ENCODE results near the gene EIPR1.

Gene EIPR1

GRCh38 chr2:3223080-3223923 lies 154.3 kb downstream of the EIPR1 start:
- in situ Hi-C loops (cut with HindIII; ENCODE audit: low sequenced_read_pairs), result no loop called here

- in situ Hi-C loops (cut with HindIII; ENCODE audit: low sequenced_read_pairs), result no loop called here
These were observed 155.0 kb downstream of the EIPR1 start for GRCh38 chr2:3222636-3223035.

GRCh38 chr2:3219536-3219935 lies 158.1 kb downstream of the EIPR1 start:
- in situ Hi-C loops (cut with HindIII; ENCODE audit: low sequenced_read_pairs), result no loop called here

GRCh38 chr2:3217646-3218045 lies 160.0 kb downstream of the EIPR1 start:
- in situ Hi-C loops (cut with HindIII; ENCODE audit: low sequenced_read_pairs), result no loop called here

GRCh38 chr2:3216841-3217495 lies 160.7 kb downstream of the EIPR1 start:
- in situ Hi-C loops (cut with HindIII; ENCODE audit: low sequenced_read_pairs), result no loop called here

- in situ Hi-C loops (cut with HindIII; ENCODE audit: low sequenced_read_pairs), result no loop called here
These were observed 162.7 kb downstream of the EIPR1 start for GRCh38 chr2:3214806-3215404.

GRCh38 chr2:3214065-3214464 lies 163.6 kb downstream of the EIPR1 start:
- in situ Hi-C loops (cut with HindIII; ENCODE audit: low sequenced_read_pairs), result no loop called here

- in situ Hi-C loops (cut with HindIII; ENCODE audit: low sequenced_read_pairs), result no loop called here
These were observed 164.6 kb downstream of the EIPR1 start for GRCh38 chr2:3212984-3213383.

GRCh38 chr2:3212061-3212362 lies 165.6 kb downstream of the EIPR1 start:
- in situ Hi-C loops (cut with HindIII; ENCODE audit: low sequenced_read_pairs), result no loop called here

GRCh38 chr2:3211256-3212060 lies 166.2 kb downstream of the EIPR1 start:
- in situ Hi-C loops (cut with HindIII; ENCODE audit: low sequenced_read_pairs), result no loop called here

- in situ Hi-C loops (cut with HindIII; ENCODE audit: low sequenced_read_pairs), result no loop called here
These were observed 167.4 kb downstream of the EIPR1 start for GRCh38 chr2:3210257-3210656.

GRCh38 chr2:3209258-3209657 lies 168.4 kb downstream of the EIPR1 start:
- in situ Hi-C loops (cut with HindIII; ENCODE audit: low sequenced_read_pairs), result loop anchor here (10.0 kb wide), 1 partner anchor 114 kb away; no protein-coding TSS in a partner anchor

GRCh38 chr2:3208591-3208990 lies 169.0 kb downstream of the EIPR1 start:
- in situ Hi-C loops (cut with HindIII; ENCODE audit: low sequenced_read_pairs), result loop anchor here (10.0 kb wide), 1 partner anchor 114 kb away; no protein-coding TSS in a partner anchor

- in situ Hi-C loops (cut with HindIII; ENCODE audit: low sequenced_read_pairs), result loop anchor here (10.0 kb wide), 1 partner anchor 113 kb away; no protein-coding TSS in a partner anchor
These were observed 169.4 kb downstream of the EIPR1 start for GRCh38 chr2:3208179-3208578.

- in situ Hi-C loops (cut with HindIII; ENCODE audit: low sequenced_read_pairs), result loop anchor here (10.0 kb wide), 1 partner anchor 112 kb away; no protein-coding TSS in a partner anchor
These were observed 170.5 kb downstream of the EIPR1 start for GRCh38 chr2:3207091-3207491.

GRCh38 chr2:3205845-3206244 lies 171.8 kb downstream of the EIPR1 start:
- in situ Hi-C loops (cut with HindIII; ENCODE audit: low sequenced_read_pairs), result loop anchor here (10.0 kb wide), 1 partner anchor 111 kb away; no protein-coding TSS in a partner anchor

- in situ Hi-C loops (cut with HindIII; ENCODE audit: low sequenced_read_pairs), result loop anchor here (10.0 kb wide), 1 partner anchor 109 kb away; no protein-coding TSS in a partner anchor
These were observed 173.4 kb downstream of the EIPR1 start for GRCh38 chr2:3204031-3204821.

- in situ Hi-C loops (cut with HindIII; ENCODE audit: low sequenced_read_pairs), result loop anchor here (10.0 kb wide), 1 partner anchor 109 kb away; no protein-coding TSS in a partner anchor
These were observed 174.1 kb downstream of the EIPR1 start for GRCh38 chr2:3203497-3204019.

GRCh38 chr2:3202926-3203325 lies 174.7 kb downstream of the EIPR1 start:
- in situ Hi-C loops (cut with HindIII; ENCODE audit: low sequenced_read_pairs), result loop anchor here (10.0 kb wide), 1 partner anchor 108 kb away; no protein-coding TSS in a partner anchor

Measured in DLD1 (cell line).